ENCODE measurements around the gene SARM1.
"Not testable (repeated sequence)": the region's sequence is repeated elsewhere in the genome, so short reads cannot be mapped to it uniquely, and the experiment has no call there.

Gene SARM1

DNA sequence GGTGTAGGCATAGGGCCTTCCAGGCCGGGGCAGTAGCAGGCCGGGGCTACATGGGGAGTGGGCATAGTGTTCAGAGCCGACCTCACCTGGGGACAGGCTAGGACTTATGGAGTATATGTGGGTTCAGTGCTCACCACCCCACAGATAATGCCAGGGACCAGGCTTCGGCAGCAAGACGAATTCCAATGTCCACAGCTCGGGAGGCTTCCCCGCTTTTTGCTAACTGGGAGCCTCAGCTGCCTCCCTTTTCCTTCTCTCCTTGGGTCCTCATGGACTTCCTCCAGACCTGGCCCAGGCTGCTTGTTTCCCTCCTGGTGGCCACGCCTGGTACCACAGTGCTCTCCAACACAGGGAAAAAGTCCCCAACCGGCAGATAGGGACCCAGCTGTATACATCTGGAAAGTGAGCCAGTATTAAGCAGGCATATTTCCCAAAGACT lies 54.6 kb downstream of the SARM1 start:
- DNase-seq (ENCODE audit: low spot score), result no peak
- no peak for TF ChIP-seq CTCF (IDR thresholded peaks at IDR 0.05; ENCODE audit: extremely low read depth, missing control alignments)

GRCh38 chr17:28427371-28427770 lies 55.9 kb downstream of the SARM1 start:
- TF ChIP-seq CTCF (IDR thresholded peaks at IDR 0.05; ENCODE audit: extremely low read depth, missing control alignments), result no peak
- DNase-seq (ENCODE audit: low spot score), result no peak

GRCh38 chr17:28427982-28428381 lies 56.5 kb downstream of the SARM1 start:
- DNase-seq (ENCODE audit: low spot score), result not testable (repeated sequence)

DNA sequence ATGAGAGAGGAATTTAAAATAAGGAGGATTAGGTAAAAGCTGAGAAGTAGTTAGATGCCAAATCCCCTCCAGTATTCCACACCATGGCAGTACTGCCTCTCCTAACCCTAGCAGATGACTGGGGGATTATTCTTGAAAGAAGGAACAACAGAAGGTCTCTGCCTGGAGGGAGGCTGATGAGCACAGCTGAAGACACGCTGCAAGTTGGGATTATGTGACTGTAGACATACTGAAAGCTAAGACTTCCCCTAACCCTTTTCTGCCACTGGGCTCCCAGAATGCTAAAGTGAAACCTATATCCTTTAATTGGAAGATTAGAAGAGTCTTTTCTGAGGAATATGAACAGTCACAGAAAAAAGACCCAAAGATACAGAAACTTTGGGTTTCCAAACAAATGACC lies 62.2 kb downstream of the SARM1 start:
- no peak for TF ChIP-seq CTCF (IDR thresholded peaks at IDR 0.05; ENCODE audit: extremely low read depth, missing control alignments)
- no peak for DNase-seq (ENCODE audit: low spot score)

GRCh38 chr17:28434326-28434725 lies 62.8 kb downstream of the SARM1 start:
- not testable (repeated sequence) for DNase-seq (ENCODE audit: low spot score)

- no peak for TF ChIP-seq CTCF (IDR thresholded peaks at IDR 0.05; ENCODE audit: extremely low read depth, missing control alignments)
- no peak for DNase-seq (ENCODE audit: low spot score)
Observed at GRCh38 chr17:28443901-28444638, 72.6 kb downstream of the SARM1 start.

DNA sequence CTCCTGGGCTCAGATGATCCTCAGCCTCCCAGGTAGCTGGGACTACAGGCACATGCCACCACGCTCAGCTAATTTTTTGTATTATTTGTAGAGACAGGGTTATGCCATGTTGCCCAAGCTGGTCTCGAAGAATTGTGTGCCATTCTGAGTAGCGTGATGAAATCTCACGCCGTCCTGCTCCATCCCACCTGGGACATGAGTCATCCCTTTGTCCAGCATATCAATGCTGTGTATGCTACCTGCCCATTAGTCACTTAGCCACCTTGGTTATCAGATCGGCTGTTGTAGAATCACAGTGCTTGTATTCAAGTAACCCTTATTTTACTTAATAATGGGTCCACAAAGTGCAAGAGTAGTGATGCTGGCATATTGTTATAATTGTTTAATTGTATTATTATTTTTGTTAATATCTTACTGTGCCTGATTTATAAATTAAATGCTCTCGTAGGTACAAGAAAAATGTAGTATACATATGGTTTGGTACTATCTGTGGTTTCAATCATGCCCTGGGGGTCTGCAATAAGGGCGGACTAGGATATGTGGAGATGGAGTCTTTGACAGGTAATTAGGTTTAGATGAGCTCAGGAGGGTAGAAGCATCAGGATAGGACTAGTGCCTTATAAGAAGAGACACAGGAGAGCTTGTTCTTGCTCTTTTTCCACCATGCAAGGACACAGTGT lies 75.4 kb downstream of the SARM1 start:
- no peak for DNase-seq (ENCODE audit: low spot score)
- TF ChIP-seq CTCF (IDR thresholded peaks at IDR 0.05; ENCODE audit: extremely low read depth, missing control alignments), result no peak

DNA sequence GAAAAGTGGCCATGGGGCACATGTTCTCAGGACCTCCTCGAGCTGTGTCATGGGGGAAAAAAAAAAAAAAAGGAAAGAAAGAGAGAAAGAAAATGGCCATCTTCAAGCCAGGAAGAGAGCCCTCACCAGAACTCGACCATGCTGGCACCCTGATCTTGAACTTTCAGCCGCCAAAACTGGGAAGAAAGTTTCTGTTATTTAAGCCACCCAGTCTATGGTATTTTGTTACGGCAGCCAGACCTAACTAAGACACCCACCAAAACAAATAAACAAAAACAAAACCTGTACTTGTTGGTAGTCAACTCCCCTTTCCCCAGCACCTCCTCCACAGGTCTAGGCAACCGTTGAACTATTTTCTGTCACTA lies 75.9 kb downstream of the SARM1 start:
- no peak for TF ChIP-seq CTCF (IDR thresholded peaks at IDR 0.05; ENCODE audit: extremely low read depth, missing control alignments)
- DNase-seq (ENCODE audit: low spot score), result no peak

All from GM20000 (cell line).